GM21447 (cell line): ENCODE results near the gene CD99.

Experiments used
- ATAC-seq: cut with Tn5 transposase; IDR thresholded peaks from one replicate; pipeline ENCODE4 v1.9.1; 2021; ENCODE audit not compliant: unreplicated experiment

The CD99 gene

GRCh38 chrX:2690856-2691542 lies at the start of gene CD99:
CD99 (plus strand) TSS chrX:2691295; CDS start chrX:2691361, 66 bp downstream.
- peak; percentile 76 for ATAC-seq

GRCh38 chrX:2642146-2642545 lies 48.9 kb upstream of the CD99 start:
- ATAC-seq: no peak

GRCh38 chrX:2642791-2643190 lies 48.3 kb upstream of the CD99 start:
- no peak for ATAC-seq

GRCh38 chrX:2643880-2644279 lies 47.2 kb upstream of the CD99 start:
- no peak for ATAC-seq

GRCh38 chrX:2645563-2645962 lies 45.5 kb upstream of the CD99 start:
- ATAC-seq: no peak

- ATAC-seq: no peak
Observed at GRCh38 chrX:2647627-2648026, 43.5 kb upstream of the CD99 start.

- no peak for ATAC-seq
Observed at GRCh38 chrX:2650037-2650436, 41.1 kb upstream of the CD99 start.

GRCh38 chrX:2650865-2651264 lies 40.2 kb upstream of the CD99 start:
- ATAC-seq: no peak

GRCh38 chrX:2652106-2652505 lies 39.0 kb upstream of the CD99 start:
- no peak for ATAC-seq

GRCh38 chrX:2654436-2655340 lies 36.4 kb upstream of the CD99 start:
- no peak for ATAC-seq

GRCh38 chrX:2656257-2656836 lies 34.7 kb upstream of the CD99 start:
- no peak for ATAC-seq

GRCh38 chrX:2657532-2658113 lies 33.5 kb upstream of the CD99 start:
- no peak for ATAC-seq

GRCh38 chrX:2658585-2659292 lies 32.4 kb upstream of the CD99 start:
- ATAC-seq: peak; percentile 56

GRCh38 chrX:2662586-2662985 lies 28.5 kb upstream of the CD99 start:
- ATAC-seq: no peak

GRCh38 chrX:2664502-2664901 lies 26.6 kb upstream of the CD99 start:
- no peak for ATAC-seq

GRCh38 chrX:2665387-2666304 lies 25.4 kb upstream of the CD99 start:
- no peak for ATAC-seq

- no peak for ATAC-seq
Observed at GRCh38 chrX:2666491-2666890, 24.6 kb upstream of the CD99 start.

- ATAC-seq: no peak
Observed at GRCh38 chrX:2670978-2671377, 20.1 kb upstream of the CD99 start.

- ATAC-seq: no peak
Observed at GRCh38 chrX:2672084-2672483, 19.0 kb upstream of the CD99 start.

- no peak for ATAC-seq
Observed at GRCh38 chrX:2673611-2674010, 17.5 kb upstream of the CD99 start.
